HG03571 (cell line): ENCODE data around the gene AATK.

Experiments
- ATAC-seq: cut with Tn5 transposase; IDR thresholded peaks from one replicate; pipeline ENCODE4 v1.9.1; 2021; ENCODE audit not compliant: unreplicated experiment

AATK gene

GRCh38 chr17:81166033-81166492 is at the start of gene AATK:
AATK (minus strand) TSS chr17:81166221; CDS start chr17:81165992, 229 bp downstream.
- ATAC-seq = no peak

- ATAC-seq = no peak
Measured at GRCh38 chr17:81213978-81214377, 48.0 kb upstream of the AATK start.

GRCh38 chr17:81212365-81212764 is 46.3 kb upstream of the AATK start:
- ATAC-seq = no peak

- no peak for ATAC-seq
Measured at GRCh38 chr17:81210868-81211267, 44.8 kb upstream of the AATK start.

GRCh38 chr17:81210466-81210865 is 44.4 kb upstream of the AATK start:
- no peak for ATAC-seq

- ATAC-seq = no peak
Measured at GRCh38 chr17:81209141-81209540, 43.1 kb upstream of the AATK start.

GRCh38 chr17:81208651-81209050 is 42.6 kb upstream of the AATK start:
- no peak for ATAC-seq

GRCh38 chr17:81207610-81208581 is 41.9 kb upstream of the AATK start:
- no peak for ATAC-seq

GRCh38 chr17:81206657-81207056 is 40.6 kb upstream of the AATK start:
- ATAC-seq = no peak

GRCh38 chr17:81206166-81206565 is 40.1 kb upstream of the AATK start:
- no peak for ATAC-seq

GRCh38 chr17:81204578-81204977 is 38.6 kb upstream of the AATK start:
- no peak for ATAC-seq

GRCh38 chr17:81203136-81203535 is 37.1 kb upstream of the AATK start:
- ATAC-seq = no peak

- no peak for ATAC-seq
Measured at GRCh38 chr17:81202318-81202717, 36.3 kb upstream of the AATK start.

GRCh38 chr17:81200695-81201580 is 34.9 kb upstream of the AATK start:
- ATAC-seq = no peak

GRCh38 chr17:81200201-81200600 is 34.2 kb upstream of the AATK start:
- no peak for ATAC-seq

- ATAC-seq = no peak
Measured at GRCh38 chr17:81199482-81199830, 33.4 kb upstream of the AATK start.

- no peak for ATAC-seq
Measured at GRCh38 chr17:81198826-81199481, 32.9 kb upstream of the AATK start.

- ATAC-seq = no peak
Measured at GRCh38 chr17:81197831-81198490, 31.9 kb upstream of the AATK start.

- no peak for ATAC-seq
Measured at GRCh38 chr17:81197409-81197795, 31.4 kb upstream of the AATK start.

- no peak for ATAC-seq
Measured at GRCh38 chr17:81196505-81197408, 30.7 kb upstream of the AATK start.
